Endothelial cell (in vitro differentiated cells): ENCODE results near the gene SLC15A1. TPM values are rescaled to one million over a fixed set of nuclear protein-coding genes. Genes with fewer than 3 reads are reported as not detected.

Experiments used
- DNase-seq: peaks from one replicate; pipeline ENCODE4 v3.0.0; 2021; ENCODE audit warnings: low spot score
- H3K27ac Mint-ChIP-seq: one replicate; pipeline ENCODE4 v1.8.0; 2021; ENCODE audit warnings: mixed read lengths, inconsistent platforms; ENCODE audit not compliant: unreplicated experiment
- H3K27me3 Mint-ChIP-seq: one replicate; pipeline ENCODE4 v1.8.0; 2021; ENCODE audit warnings: mild to moderate bottlenecking, moderate library complexity, mixed read lengths, inconsistent platforms; ENCODE audit not compliant: unreplicated experiment
- H3K36me3 Mint-ChIP-seq: one replicate; pipeline ENCODE4 v1.8.0; 2021; ENCODE audit warnings: mild to moderate bottlenecking, low read depth, mixed read lengths, inconsistent platforms; ENCODE audit not compliant: unreplicated experiment
- H3K4me1 Mint-ChIP-seq: one replicate; pipeline ENCODE4 v1.8.0; 2021; ENCODE audit warnings: mild to moderate bottlenecking, mixed read lengths, inconsistent platforms; ENCODE audit not compliant: unreplicated experiment
- H3K4me3 Mint-ChIP-seq: one replicate; pipeline ENCODE4 v1.8.0; 2021; ENCODE audit warnings: mild to moderate bottlenecking, mixed read lengths, inconsistent platforms; ENCODE audit not compliant: unreplicated experiment
- H3K9me3 Mint-ChIP-seq: one replicate; pipeline ENCODE4 v1.8.0; 2021; ENCODE audit warnings: mixed read lengths, inconsistent platforms; ENCODE audit not compliant: unreplicated experiment
- CTCF ChIP-seq: fragments of 200-600 bp; sonication (generic); IDR thresholded peaks from one replicate; pipeline ENCODE4 v1.5.0; 2021; ENCODE audit warnings: antibody characterized with exemption; ENCODE audit not compliant: unreplicated experiment
- total RNA-seq: library from RNA; stranded (reverse); fragmentation: NEBNext Ultra II Directional; extraction: Animal tissue kit (Norgen Biotek cat#: 25700); gene quantifications from one replicate; pipeline ENCODE4 v1.2.1, GENCODE V29; 2021; ENCODE audit not compliant: unreplicated experiment

Gene SLC15A1
- total RNA-seq, 1 donor from 2014 or later = 0.10 TPM

- peaks cover 3% of the 10 kb centered on the region for H3K36me3 Mint-ChIP-seq
- no peak overlapping the region for H3K27ac Mint-ChIP-seq
- no peaks in the 10 kb centered on the region for H3K4me1 Mint-ChIP-seq
- H3K4me3 Mint-ChIP-seq = no peak overlapping the region
- H3K27me3 Mint-ChIP-seq = peaks cover 2% of the 10 kb centered on the region
- TF ChIP-seq CTCF = no peak
- no peaks in the 10 kb centered on the region for H3K9me3 Mint-ChIP-seq
- DNase-seq = no peak
Observed at GRCh38 chr13:98778749-98779148, 26.3 kb upstream of the SLC15A1 start.

- Mint-ChIP-seq H3K27ac (no peak overlapping the region), H3K9me3 (no peaks in the 10 kb centered on the region), H3K27me3 (peaks cover 14% of the 10 kb centered on the region), H3K36me3 (peaks cover 3% of the 10 kb centered on the region), H3K4me3 (no peak overlapping the region), H3K4me1 (no peaks in the 10 kb centered on the region)
- no peak for TF ChIP-seq CTCF
- no peak for DNase-seq
Observed at GRCh38 chr13:98776644-98777043, 24.2 kb upstream of the SLC15A1 start.

- no peaks in the 10 kb centered on the region for H3K4me1 Mint-ChIP-seq
- no peak for TF ChIP-seq CTCF
- no peak overlapping the region for H3K27ac Mint-ChIP-seq
- H3K9me3 Mint-ChIP-seq = no peaks in the 10 kb centered on the region
- peaks cover 12% of the 10 kb centered on the region for H3K27me3 Mint-ChIP-seq
- DNase-seq = no peak
- H3K4me3 Mint-ChIP-seq = no peak overlapping the region
- peaks cover 3% of the 10 kb centered on the region for H3K36me3 Mint-ChIP-seq
Observed at GRCh38 chr13:98775844-98776598, 23.5 kb upstream of the SLC15A1 start.

DNA sequence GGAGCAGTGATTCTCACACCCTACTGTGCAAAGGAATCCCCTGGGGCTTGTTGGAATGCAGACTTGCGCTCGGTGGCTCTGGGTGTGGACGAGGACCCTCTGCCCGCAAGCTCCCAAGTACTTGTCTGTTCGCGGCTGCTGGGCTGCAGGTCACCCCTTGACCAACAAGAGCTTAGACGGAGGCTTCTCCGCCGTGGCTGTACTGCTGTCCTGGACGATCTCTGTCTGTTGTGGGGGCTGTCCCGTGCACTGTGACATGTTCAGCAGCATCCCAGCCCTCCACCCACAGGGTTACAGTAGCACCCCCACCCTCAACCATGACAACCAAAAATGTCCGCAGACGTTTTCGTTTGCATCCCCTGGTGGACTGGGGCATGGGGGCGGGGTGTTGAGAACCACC lies 22.9 kb upstream of the SLC15A1 start:
- Mint-ChIP-seq H3K4me1 (no peaks in the 10 kb centered on the region), H3K27ac (no peak overlapping the region), H3K9me3 (no peaks in the 10 kb centered on the region), H3K27me3 (peaks cover 12% of the 10 kb centered on the region), H3K4me3 (no peak overlapping the region), H3K36me3 (no peaks in the 10 kb centered on the region)
- DNase-seq = no peak
- TF ChIP-seq CTCF = no peak

GRCh38 chr13:98774776-98775175 lies 22.3 kb upstream of the SLC15A1 start:
- no peak for TF ChIP-seq CTCF
- DNase-seq = no peak
- Mint-ChIP-seq H3K27me3 (peaks cover 12% of the 10 kb centered on the region), H3K27ac (no peak overlapping the region), H3K36me3 (no peaks in the 10 kb centered on the region), H3K4me1 (no peaks in the 10 kb centered on the region), H3K9me3 (no peaks in the 10 kb centered on the region), H3K4me3 (no peak overlapping the region)
